Vagina (tissue), 2 donors: ENCODE data around the gene FMNL2. TPM values are rescaled to one million over a fixed set of nuclear protein-coding genes. Genes with fewer than 3 reads are reported as not detected.

Experiments
- DNase-seq, 2 donors: peaks; one replicate each; pipeline ENCODE4 v3.0.0-alpha.2; 2017; ENCODE audit errors: extremely low spot score in 2 of 2
- H3K27ac ChIP-seq: fragments of 200-600 bp; sonication (generic); one replicate; pipeline ENCODE4 v1.5.1; 2019
- H3K27me3 ChIP-seq: fragments of 200-600 bp; sonication (generic); one replicate; pipeline ENCODE4 v1.5.1; 2019
- H3K36me3 ChIP-seq, 2 donors: fragments of 200-600 bp; sonication (generic); one replicate each; pipeline ENCODE4 v1.5.1; 2017 to 2019
- H3K4me1 ChIP-seq: fragments of 200-600 bp; sonication (generic); one replicate; pipeline ENCODE4 v1.5.1; 2019
- H3K4me3 ChIP-seq, 2 donors: fragments of 200-600 bp; sonication (generic); 1 replicate in 1 of 2; 2 replicates in 1 of 2; pipeline ENCODE4 v1.5.1; 2016 to 2019
- H3K9me3 ChIP-seq: fragments of 200-600 bp; sonication (generic); one replicate; pipeline ENCODE4 v1.5.1; 2019
- CTCF ChIP-seq, 3 experiments: fragments of 450-650 bp in 2 of 3; fragments of 200-600 bp in 1 of 3; sonication (generic) in 1 of 3; IDR thresholded peaks; one replicate each; pipeline ENCODE4 v1.5.1; 2017 to 2019; ENCODE audit warnings: antibody characterized with exemption in 3 of 3, mild to moderate bottlenecking in 2 of 3, moderate library complexity in 2 of 3
- POLR2A ChIP-seq, 2 donors: fragments of 450-650 bp; IDR thresholded peaks; one replicate each; pipeline ENCODE4 v1.6.1; 2017; ENCODE audit warnings: antibody characterized with exemption in 2 of 2, mild to moderate bottlenecking in 2 of 2, moderate library complexity in 2 of 2
- POLR2AphosphoS5 ChIP-seq, 2 donors: sonication (generic); formaldehyde crosslinking; IDR thresholded peaks; one replicate each; pipeline ENCODE4 v1.9.0; 2017; ENCODE audit warnings: antibody characterized with exemption in 2 of 2, mild to moderate bottlenecking in 2 of 2, low read depth in 1 of 2; ENCODE audit not compliant: insufficient read depth in 1 of 2
- intact Hi-C: fragments of 100-400 bp; cut with DNase I; formaldehyde crosslinking; loops from one replicate; pipeline ENCODE4 v1.15.1; 2023
- total RNA-seq: library from RNA; depleted of rRNA; stranded (reverse); fragments of >200 nt; gene quantifications from one replicate; pipeline ENCODE4 v1.2.3, GENCODE V29; 2016

The FMNL2 gene
- total RNA-seq, 1 donor from 2014 or later, result 35.4 TPM

DNA sequence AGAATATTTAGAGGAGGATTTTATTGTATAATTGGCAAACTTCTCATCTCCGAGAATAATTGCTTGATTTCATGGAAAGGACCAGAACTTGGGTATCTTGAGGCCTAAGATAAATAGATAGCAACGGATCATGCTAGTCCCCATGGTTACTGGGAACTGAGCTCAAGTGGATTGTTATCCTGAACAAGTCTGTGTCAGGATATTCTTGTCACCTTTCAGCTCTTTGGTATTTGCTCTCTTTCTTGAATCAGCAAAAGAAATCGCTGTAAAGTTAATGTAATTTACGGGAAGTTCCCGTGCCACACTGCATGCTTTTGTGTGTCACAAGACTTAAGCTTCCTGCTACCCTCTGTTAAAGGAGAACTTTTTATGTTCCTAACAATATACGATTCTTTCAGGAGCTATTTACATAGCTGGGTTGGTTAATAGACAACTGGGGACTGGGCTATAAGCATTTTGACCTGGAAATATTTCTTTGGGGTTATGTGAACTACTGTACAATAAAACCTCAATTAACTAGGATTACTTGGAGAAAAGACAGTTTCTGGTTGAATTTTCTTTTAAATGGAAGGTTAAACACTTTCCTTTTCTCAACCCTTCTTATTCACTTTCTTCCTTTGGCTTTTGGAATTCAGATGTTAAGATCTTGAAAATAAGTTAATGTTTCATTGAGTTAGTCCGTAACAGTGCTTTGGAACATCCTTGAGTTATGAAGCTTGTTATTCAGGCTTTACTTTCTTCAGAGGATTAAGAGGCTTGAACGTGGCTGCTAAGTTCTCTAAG lies 151.2 kb downstream of the FMNL2 start:
- Histone ChIP-seq H3K9me3 (no peaks in the 10 kb centered on the region), H3K27ac (no peak overlapping the region), H3K27me3 (no peaks in the 10 kb centered on the region), H3K4me1 (peaks cover 15% of the 10 kb centered on the region), H3K36me3 (no peaks in the 10 kb centered on the region), H3K4me3 (no peak overlapping the region)
- intact Hi-C loops, result no loop called here
- DNase-seq, result no peak
- TF ChIP-seq CTCF (IDR thresholded peaks at IDR 0.05) (no peak), POLR2A (IDR thresholded peaks at IDR 0.05) (no peak), POLR2AphosphoS5 (IDR thresholded peaks at IDR 0.05; ENCODE audit: insufficient read depth in 1 of 2, low read depth in 1 of 2) (no peak)

GRCh38 chr2:152486737-152487400 lies 151.9 kb downstream of the FMNL2 start:
- Histone ChIP-seq H3K4me1 (peaks cover 21% of the 10 kb centered on the region), H3K27me3 (no peaks in the 10 kb centered on the region), H3K4me3 (no peak overlapping the region), H3K36me3 (no peaks in the 10 kb centered on the region), H3K9me3 (no peaks in the 10 kb centered on the region), H3K27ac (no peak overlapping the region)
- intact Hi-C loops, result no loop called here
- no peak for DNase-seq
- TF ChIP-seq POLR2AphosphoS5 (IDR thresholded peaks at IDR 0.05; ENCODE audit: insufficient read depth in 1 of 2, low read depth in 1 of 2) (no peak), POLR2A (IDR thresholded peaks at IDR 0.05) (no peak), CTCF (IDR thresholded peaks at IDR 0.05) (no peak)

DNA sequence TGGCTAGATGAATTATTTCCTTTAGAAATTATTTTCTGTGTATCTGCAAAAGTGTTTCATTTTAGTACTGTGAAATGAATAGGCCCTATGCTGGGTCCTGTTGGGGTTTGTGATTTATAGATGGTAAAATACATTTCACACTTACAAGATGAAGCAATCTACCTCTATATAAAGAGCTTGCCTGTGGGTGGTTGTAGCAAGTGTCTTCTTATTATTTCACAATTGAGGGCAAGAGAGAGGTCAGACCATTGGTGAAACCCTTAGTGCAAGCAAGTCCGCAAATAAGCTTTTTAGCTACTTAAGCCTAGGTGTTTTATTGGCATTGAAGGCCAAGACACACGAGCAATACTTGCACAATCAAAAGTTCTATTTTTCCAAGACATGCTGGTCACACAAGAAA lies 153.1 kb downstream of the FMNL2 start:
- Histone ChIP-seq H3K4me3 (no peak overlapping the region), H3K9me3 (no peaks in the 10 kb centered on the region), H3K36me3 (no peaks in the 10 kb centered on the region), H3K4me1 (peaks cover 21% of the 10 kb centered on the region), H3K27ac (no peak overlapping the region), H3K27me3 (no peaks in the 10 kb centered on the region)
- intact Hi-C loops, result no loop called here
- TF ChIP-seq CTCF (IDR thresholded peaks at IDR 0.05) (no peak), POLR2AphosphoS5 (IDR thresholded peaks at IDR 0.05; ENCODE audit: insufficient read depth in 1 of 2, low read depth in 1 of 2) (no peak), POLR2A (IDR thresholded peaks at IDR 0.05) (no peak)
- DNase-seq, result no peak

- Histone ChIP-seq H3K27me3 (no peaks in the 10 kb centered on the region), H3K4me1 (peaks cover 21% of the 10 kb centered on the region)
- DNase-seq, result no peak
Observed at GRCh38 chr2:152489364-152489763, 154.4 kb downstream of the FMNL2 start.

More at GRCh38 chr2:152489364-152489763, 154.4 kb downstream of the FMNL2 start:
- TF ChIP-seq CTCF (IDR thresholded peaks at IDR 0.05), result no peak
- no peak for TF ChIP-seq POLR2AphosphoS5 (IDR thresholded peaks at IDR 0.05; ENCODE audit: insufficient read depth in 1 of 2, low read depth in 1 of 2)
- TF ChIP-seq POLR2A (IDR thresholded peaks at IDR 0.05), result no peak
- no peaks in the 10 kb centered on the region for H3K9me3 ChIP-seq
- H3K4me3 ChIP-seq, result no peak overlapping the region
- no peak overlapping the region for H3K27ac ChIP-seq
- intact Hi-C loops, result no loop called here
- H3K36me3 ChIP-seq, result no peaks in the 10 kb centered on the region
